RWPE2 (cell line): ENCODE results near the gene EXT2.

ENCODE experiments used
- ATAC-seq: fragments of 200-7000 bp; cut with Tn5 transposase; 3 replicates; pipeline ENCODE4 v1.9.1; 2021; ENCODE audit warnings: low read depth
- DNase-seq: peaks from one replicate; pipeline ENCODE4 v3.0.0-alpha.2; 2020; ENCODE audit warnings: low spot score
- H3K27ac ChIP-seq: fragments of 450-650 bp; 2 replicates; pipeline ENCODE4 v1.5.1; 2017; ENCODE audit warnings: mild to moderate bottlenecking; ENCODE audit not compliant: poor library complexity, severe bottlenecking
- H3K27me3 ChIP-seq: fragments of 250-450 bp; sonication (Bioruptor Pico); 2 replicates; pipeline ENCODE4 v1.5.1; 2021; ENCODE audit warnings: mild to moderate bottlenecking, moderate library complexity; ENCODE audit not compliant: insufficient read depth, poor library complexity, severe bottlenecking
- H3K36me3 ChIP-seq: fragments of 250-450 bp; sonication (Bioruptor Pico); 2 replicates; pipeline ENCODE4 v1.5.1; 2020; ENCODE audit warnings: low read depth, mild to moderate bottlenecking, moderate library complexity
- H3K4me1 ChIP-seq: fragments of 250-450 bp; sonication (Bioruptor Pico); 2 replicates; pipeline ENCODE4 v1.5.1; 2021; ENCODE audit warnings: mild to moderate bottlenecking, moderate library complexity; ENCODE audit not compliant: insufficient read depth, poor library complexity, severe bottlenecking
- H3K4me3 ChIP-seq: fragments of 250-450 bp; sonication (Bioruptor Pico); 2 replicates; pipeline ENCODE4 v1.5.1; 2021; ENCODE audit warnings: mild to moderate bottlenecking, moderate library complexity; ENCODE audit not compliant: severe bottlenecking
- H3K9me3 ChIP-seq: fragments of 250-450 bp; sonication (Bioruptor Pico); 2 replicates; pipeline ENCODE4 v1.5.1; 2021; ENCODE audit warnings: mild to moderate bottlenecking, moderate library complexity; ENCODE audit not compliant: severe bottlenecking
- TF ChIP-seq, protein P1 (sequence below): fragments of 450-650 bp; IDR thresholded peaks from one replicate; pipeline ENCODE4 v1.5.1; 2017; ENCODE audit warnings: mild to moderate bottlenecking, moderate library complexity; ENCODE audit not compliant: poor library complexity, severe bottlenecking

The EXT2 gene

DNA sequence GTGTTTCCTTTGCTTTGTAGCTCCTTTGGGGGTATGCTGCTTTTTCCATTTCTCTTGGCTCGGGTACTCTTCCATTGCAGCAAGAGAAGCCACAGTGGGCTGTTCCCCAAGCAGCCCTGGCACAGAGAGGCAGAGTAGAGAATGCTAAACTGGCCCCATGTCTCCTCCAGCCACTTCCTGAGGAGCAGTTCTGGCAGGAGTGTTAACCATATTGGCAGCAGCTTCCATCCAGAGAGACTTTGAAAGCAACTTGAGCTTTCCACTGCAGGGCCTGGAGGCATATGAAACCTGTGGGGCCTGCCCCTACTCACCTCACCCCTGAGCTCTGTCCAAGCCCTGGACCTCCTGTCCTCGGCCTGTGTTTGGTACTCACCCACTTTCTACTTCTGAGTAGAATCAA, 152.6 kb downstream of the EXT2 start:
- no peak overlapping the region for H3K4me3 ChIP-seq
- TF ChIP-seq, protein P1, sequence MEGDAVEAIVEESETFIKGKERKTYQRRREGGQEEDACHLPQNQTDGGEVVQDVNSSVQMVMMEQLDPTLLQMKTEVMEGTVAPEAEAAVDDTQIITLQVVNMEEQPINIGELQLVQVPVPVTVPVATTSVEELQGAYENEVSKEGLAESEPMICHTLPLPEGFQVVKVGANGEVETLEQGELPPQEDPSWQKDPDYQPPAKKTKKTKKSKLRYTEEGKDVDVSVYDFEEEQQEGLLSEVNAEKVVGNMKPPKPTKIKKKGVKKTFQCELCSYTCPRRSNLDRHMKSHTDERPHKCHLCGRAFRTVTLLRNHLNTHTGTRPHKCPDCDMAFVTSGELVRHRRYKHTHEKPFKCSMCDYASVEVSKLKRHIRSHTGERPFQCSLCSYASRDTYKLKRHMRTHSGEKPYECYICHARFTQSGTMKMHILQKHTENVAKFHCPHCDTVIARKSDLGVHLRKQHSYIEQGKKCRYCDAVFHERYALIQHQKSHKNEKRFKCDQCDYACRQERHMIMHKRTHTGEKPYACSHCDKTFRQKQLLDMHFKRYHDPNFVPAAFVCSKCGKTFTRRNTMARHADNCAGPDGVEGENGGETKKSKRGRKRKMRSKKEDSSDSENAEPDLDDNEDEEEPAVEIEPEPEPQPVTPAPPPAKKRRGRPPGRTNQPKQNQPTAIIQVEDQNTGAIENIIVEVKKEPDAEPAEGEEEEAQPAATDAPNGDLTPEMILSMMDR: no peak
- H3K27ac ChIP-seq: no peak overlapping the region
- H3K4me1 ChIP-seq: no peaks in the 10 kb centered on the region
- peaks cover 7% of the 10 kb centered on the region for H3K36me3 ChIP-seq
- H3K27me3 ChIP-seq: no peaks in the 10 kb centered on the region
- peaks cover 4% of the 10 kb centered on the region for H3K9me3 ChIP-seq
- no peak for ATAC-seq
- DNase-seq: no peak

DNA sequence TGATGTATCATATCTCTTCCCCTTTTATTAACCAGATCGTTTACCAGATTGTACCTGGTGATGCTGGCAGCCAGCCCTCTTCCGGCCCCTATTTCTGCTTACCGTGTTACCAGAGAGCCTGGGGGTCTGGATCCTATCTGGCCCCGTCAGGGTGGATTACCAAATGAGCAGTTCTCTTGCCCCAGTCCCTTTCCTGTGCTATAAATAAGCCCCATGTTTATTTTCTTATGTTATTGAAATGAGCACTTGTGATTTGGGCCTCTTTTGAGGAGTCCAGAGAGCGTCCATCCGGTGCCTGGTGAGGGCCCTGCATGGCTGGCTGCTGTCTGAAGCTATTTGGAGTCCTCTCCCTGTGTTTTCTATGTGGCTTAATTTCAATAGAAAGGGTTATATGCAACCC, 154.9 kb downstream of the EXT2 start:
- Histone ChIP-seq H3K9me3 (peaks cover 8% of the 10 kb centered on the region), H3K36me3 (no peaks in the 10 kb centered on the region; the same call in none of the 2 replicates), H3K27ac (no peak overlapping the region), H3K4me1 (no peaks in the 10 kb centered on the region), H3K27me3 (no peaks in the 10 kb centered on the region), H3K4me3 (no peak overlapping the region)
- DNase-seq: no peak
- TF ChIP-seq, protein P1: no peak
- ATAC-seq: no peak

DNA sequence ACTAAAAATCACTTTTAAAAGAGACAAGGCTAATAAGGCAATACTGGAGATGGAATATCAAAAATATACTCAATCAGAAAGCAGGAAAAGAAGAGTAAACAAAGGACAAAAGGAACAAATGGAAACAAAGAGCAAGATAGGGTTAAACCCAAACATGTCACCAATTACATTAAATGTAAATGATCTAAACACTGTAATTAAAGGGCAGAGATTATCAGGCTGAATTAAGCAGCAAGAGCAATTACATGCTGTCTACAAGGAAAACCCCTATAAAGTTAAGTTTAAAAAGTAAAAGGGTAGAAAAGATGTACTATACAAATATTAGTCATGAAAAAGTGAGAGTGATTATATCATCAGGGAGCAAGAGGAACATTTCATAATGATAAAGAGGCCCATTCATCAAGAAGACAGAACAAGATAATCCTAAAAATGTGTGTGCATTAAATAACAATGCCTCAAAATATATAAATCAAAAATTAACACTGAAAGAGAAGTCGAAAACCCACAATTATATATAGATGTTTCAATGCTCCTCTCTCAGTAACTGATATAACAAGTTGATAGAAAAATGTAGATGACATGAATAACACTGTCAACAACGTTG, 157.6 kb downstream of the EXT2 start:
- TF ChIP-seq, protein P1: no peak
- Histone ChIP-seq H3K36me3 (no peaks in the 10 kb centered on the region), H3K27ac (no peak overlapping the region), H3K4me3 (no peak overlapping the region), H3K4me1 (peaks cover 4% of the 10 kb centered on the region), H3K9me3 (peaks cover 8% of the 10 kb centered on the region), H3K27me3 (no peaks in the 10 kb centered on the region)
- DNase-seq (no peak), ATAC-seq (no peak)

DNA sequence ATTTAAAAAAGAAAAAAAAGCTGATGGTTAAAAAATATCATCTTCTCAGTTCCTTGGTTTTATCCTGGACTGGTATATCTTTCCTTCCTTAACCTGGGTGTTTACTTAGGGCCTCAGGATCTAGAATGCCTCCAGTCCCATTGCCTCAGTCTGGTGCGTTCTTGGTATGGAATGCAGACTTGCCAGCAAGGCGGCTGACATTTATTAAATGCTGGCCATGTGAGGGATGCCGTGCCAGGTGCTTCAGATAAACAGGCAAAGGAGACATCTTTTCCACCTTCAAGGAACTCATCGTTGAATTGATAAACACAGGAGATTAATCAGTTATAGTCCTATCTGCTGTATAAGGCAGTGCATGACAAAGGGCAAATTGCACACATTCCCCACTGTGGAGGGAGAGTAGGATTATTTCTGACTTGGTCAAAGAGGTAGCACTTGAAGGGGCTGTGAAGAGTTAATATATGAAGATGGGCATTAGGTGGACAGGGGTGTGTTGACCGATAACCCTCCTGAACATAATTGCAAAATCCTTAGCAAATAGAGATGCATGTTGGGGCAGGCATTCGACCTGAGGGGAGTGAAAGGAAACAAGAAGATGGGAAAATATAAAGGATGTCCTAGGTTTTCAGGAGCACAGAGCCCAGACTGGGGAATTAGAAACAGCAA, 160.1 kb downstream of the EXT2 start:
- ATAC-seq (peak; percentile 46), DNase-seq (no peak)

More for the DNA sequence above, 160.1 kb downstream of the EXT2 start:
- Histone ChIP-seq H3K4me3 (no peak overlapping the region), H3K27me3 (no peaks in the 10 kb centered on the region), H3K9me3 (peaks cover 8% of the 10 kb centered on the region), H3K4me1 (peaks cover 4% of the 10 kb centered on the region), H3K27ac (no peak overlapping the region), H3K36me3 (no peaks in the 10 kb centered on the region)
- TF ChIP-seq, protein P1: no peak
